HG03342 (cell line): ENCODE results near the gene KCNMB2.
"Not testable (repeated sequence)": the region's sequence is repeated elsewhere in the genome, so short reads cannot be mapped to it uniquely, and the experiment has no call there.

Experiments
- ATAC-seq: cut with Tn5 transposase; IDR thresholded peaks from one replicate; pipeline ENCODE4 v1.9.1; 2021; ENCODE audit warnings: mild to moderate bottlenecking, moderate library complexity; ENCODE audit not compliant: unreplicated experiment

Gene KCNMB2

DNA sequence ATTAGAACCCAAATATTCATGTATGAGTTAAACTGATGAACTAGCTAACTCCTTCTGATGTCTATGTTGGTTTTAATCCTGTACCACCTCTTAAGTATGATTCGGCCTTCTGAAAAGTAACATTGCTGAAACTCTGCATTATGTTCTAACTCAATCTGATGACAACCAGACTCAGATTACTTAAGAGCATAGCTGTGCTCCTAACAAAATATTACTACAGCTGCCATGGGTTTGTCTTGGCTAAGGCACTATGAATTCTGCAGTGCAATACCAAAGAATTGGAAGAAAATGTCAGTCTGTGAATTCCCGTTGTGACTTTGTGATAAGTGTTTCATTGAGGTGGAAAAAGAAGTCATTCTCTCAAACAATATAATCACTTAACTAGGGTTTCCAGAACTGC is 311.0 kb downstream of the KCNMB2 start:
- ATAC-seq: no peak

DNA sequence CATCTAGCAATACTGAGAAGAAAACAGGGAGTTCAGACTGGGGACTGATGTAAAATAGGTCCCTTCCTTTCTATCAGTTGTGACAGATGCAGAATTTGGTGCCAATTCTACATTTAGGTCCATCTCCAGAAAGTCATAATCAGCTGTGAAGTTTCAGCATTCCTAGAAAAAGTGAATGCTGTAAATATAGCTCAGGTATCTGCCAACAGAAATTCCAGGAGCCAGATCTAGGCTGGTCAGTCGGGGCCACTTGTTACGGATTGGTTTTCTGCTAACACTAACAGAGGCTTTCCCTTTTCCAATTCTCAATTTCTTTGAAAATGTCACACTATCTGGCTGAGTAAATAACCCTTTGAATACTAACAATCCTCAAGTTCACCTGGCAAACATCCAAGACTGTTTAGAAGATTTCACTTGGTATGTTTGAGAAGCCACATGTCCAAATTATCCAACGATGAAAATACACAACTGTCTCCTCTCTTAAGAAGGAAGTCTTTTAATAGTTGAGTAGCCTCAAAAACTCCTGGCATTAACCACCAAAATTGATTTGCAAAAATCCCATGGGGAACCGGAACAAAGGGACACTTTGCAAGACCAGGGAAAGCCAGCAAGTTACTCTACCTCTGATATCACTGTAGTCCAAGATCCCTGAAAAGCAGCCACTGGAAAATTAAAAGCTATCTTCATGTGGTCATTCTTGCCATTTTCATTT is 313.1 kb downstream of the KCNMB2 start:
- no peak for ATAC-seq

DNA sequence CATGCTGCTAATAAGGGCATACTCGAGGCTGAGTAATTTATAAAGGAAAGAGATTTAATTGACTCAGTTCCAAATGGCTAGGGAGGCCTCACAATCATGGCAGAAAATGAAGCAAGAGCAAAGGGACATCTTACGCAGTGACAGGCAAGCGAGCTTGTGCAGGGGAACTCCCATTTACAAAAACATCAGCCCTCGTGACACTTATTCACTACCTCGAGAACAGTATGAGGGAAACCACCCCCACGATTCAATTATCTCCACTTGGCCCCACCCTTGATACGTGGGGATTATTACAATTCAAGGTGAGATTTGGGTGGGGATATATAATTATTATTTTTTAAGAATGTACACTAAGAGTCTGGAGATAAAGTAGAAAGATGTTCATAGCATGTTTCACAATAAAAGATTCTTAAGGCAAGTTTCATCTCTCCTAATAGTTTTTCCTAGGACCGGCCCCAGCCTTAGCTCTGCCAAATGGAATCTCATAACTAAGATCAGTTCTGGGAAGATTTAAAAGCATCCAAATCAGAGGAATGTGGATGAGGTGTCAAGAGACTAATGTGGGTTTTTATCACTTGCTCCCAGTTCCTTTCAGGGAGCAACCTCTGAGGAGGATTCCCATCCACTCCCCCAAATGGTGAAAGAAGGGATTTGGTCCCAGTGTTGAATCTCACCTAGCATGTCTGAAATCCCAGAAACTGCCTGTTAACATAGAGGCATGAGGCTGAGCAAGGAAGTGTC is 314.4 kb downstream of the KCNMB2 start:
- ATAC-seq: no peak

DNA sequence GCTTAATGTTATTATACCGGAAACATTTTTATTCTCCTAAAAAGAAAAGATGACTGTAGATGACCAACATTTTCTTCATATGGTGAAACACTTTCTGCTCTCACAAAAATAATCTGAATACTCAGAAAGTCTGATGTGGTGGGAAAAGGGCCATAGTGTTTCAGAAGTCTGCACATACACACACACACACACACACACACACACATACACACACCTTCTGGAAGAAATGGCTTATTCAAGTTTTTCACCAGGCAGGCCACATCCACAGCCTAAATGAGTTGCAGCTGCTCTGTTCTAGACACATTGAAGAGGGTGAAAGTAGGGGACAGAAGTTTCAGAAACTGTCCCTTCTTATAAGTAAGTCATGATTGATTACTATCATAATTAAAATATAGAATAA is 315.3 kb downstream of the KCNMB2 start:
- ATAC-seq: no peak

DNA sequence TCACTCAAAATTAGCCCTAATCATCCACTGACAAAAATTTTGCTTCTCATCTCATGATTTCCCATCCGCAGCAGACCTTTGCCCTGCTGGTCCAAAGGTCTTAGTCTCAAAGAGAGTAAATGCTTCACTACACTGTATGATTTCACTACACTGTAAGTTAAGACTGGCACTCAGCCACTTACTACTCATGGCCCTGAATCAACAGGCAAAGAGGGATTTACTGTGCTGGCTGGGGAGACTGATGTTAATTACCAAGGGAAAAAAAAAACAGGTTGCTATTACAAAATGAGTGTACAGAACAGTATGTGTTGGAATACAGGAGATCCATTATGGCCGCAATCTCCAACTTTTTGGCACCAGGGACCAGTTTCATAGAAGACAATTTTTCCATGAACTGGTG is 320.6 kb downstream of the KCNMB2 start:
- no peak for ATAC-seq

DNA sequence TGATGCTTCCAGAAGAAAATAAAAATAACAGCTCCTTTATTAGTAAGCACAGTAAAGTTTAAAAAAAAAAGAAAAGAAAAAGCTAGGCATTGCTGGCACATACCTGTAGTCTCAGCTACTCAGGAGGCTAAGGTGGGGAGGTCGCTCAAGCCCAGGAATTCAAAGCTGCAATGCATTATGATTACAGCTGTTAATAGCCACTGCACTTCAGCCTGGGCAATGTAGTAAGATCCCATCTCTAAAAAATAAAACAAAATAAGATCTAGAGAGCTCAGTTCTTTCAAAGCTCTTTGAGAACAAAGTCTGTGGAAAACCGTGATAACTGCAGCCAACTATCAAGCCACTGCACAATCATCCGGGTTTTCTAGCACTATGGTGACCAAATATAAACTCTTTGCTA is 323.1 kb downstream of the KCNMB2 start:
- no peak for ATAC-seq

DNA sequence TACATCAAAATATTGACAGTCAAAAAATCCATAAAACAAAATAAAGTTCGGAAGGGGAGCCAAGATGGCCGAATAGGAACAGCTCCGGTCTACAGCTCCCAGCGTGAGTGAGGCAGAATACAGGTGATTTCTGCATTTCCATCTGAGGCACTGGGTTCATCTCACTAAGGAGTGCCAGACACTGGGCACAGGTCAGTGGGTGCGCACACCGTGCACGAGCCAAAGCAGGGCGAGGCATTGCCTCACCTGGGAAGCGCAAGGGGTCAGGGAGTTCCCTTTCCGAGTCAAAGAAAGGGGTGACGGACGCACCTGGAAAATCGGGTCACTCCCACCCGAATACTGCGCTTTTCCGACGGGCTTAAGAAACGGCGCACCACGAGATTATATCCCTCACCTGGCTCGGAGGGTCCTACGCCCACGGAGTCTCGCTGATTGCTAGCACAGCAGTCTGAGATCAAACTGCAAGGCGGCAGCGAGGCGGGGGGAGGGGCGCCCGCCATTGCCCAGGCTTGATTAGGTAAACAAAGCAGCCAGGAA is 323.7 kb downstream of the KCNMB2 start:
- not testable (repeated sequence) for ATAC-seq

DNA sequence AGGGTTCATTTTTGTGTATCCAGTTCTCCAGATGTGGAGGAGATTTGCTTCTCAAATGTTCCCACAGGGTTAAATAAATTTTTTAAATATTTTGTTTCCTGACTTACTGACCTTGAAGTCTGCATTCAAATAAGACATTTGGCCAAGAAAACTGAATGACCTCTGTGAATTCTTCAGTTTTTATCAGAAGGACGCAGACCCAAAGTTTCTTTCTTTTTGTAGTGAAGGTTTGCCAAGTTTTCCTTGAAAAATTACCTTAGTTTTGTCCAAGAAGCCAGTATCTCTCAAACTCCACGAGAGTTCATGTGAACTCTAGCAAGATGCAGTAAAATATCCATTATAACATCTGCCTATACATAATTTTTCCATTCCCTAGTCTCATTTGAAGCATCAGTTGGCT is 332.4 kb downstream of the KCNMB2 start:
- ATAC-seq: no peak

DNA sequence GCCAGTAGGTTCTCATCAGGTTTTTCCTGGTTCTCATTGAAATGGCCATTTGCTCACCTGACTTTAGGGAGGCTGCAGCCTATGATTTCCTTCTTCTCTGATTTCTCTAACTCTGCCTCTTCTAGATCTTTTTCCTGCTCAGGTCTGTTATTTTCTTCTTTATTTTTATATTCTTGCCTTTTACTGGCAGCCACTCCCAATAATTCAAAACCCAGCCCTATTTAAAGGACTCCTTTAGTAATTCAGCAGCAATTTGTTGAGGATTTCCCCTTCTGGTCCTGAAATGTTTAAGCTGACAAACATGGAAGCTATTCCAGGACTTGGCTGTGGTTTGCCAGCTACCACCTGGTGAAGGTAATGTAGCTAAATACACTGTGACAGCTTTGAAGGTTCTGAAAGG is 333.8 kb downstream of the KCNMB2 start:
- no peak for ATAC-seq

DNA sequence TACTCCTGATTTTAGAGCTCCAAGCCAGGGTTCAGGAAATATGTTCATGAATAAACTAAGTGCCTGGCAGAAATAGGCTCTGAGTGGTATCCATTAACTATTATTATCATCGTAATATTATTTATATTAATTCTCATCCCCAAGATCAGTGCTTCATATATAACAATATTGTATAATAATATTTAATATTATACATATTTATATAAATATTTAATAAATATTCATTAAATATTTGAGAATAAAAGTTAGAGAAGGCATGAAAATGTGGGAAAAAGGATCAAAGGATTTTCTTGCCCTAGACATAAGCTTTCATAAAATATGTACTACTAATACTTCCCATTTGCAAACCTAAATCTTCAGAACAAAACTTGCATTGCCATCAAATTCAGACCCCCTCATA is 338.9 kb downstream of the KCNMB2 start:
- ATAC-seq: no peak

DNA sequence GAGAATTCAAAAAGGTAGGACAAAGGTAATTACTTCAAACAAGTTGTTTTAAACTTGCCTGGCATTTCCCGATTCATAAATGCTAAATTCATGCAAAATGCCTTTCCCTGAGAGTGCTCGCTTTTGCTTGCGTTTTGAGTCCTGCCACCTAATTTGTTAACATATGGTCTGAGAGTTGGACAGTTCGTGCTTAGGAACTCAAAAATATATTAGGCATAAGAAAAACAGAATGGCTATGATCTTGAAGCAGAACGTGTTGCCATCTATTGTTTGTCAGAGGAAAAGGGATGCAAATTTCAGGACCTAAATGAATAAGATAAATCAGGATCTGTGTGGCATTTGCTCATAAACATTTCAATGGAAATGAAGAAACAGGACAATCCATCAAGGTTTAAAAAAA is 339.6 kb downstream of the KCNMB2 start:
- ATAC-seq: no peak

DNA sequence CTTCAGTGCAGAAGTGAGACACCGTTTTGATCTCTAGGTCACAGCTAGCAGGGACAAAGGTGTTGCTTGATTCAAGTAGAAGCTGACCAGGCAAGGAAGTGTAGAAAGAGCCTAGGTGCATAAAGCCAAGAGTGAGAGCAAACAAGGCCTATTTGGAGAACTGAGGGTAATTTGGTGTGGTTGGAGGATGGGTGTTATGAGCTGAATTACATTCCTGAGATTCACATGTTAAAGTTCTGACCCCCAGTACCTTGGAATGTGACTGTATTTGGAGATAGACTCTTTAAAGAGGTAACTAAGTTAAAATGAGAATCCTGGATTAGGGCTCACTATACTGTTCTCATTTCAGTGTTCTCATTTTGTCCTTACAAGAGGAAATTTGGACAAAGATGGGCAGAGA is 344.0 kb downstream of the KCNMB2 start:
- no peak for ATAC-seq
